SK-N-SH treated with all-trans-retinoic acid at 6 μM for 48 hours (cell line): Measurements from ENCODE around the gene PIGZ.

Experiments
- ATAC-seq: fragments of 200-7000 bp; cut with Tn5 transposase; 3 replicates; pipeline ENCODE4 v1.9.1; 2020; ENCODE audit warnings: mild to moderate bottlenecking, moderate library complexity
- ARNTL ChIP-seq: fragments of 450-650 bp; formaldehyde crosslinking; IDR thresholded peaks from 2 replicates; pipeline ENCODE4 v1.5.0; 2020; ENCODE audit warnings: low read depth, mild to moderate bottlenecking, moderate library complexity, borderline replicate concordance
- BACH2 ChIP-seq: fragments of 250-450 bp; sonication (Bioruptor Pico); IDR thresholded peaks from 2 replicates; pipeline ENCODE4 v1.9.0; 2021; ENCODE audit warnings: mild to moderate bottlenecking, borderline replicate concordance
- CREB5 ChIP-seq: fragments of 250-450 bp; sonication (Bioruptor Pico); IDR thresholded peaks from 2 replicates; pipeline ENCODE4 v1.5.1; 2020; ENCODE audit warnings: low read depth, mild to moderate bottlenecking, moderate library complexity
- ESRRG ChIP-seq: fragments of 250-450 bp; sonication (Bioruptor Pico); IDR thresholded peaks from 2 replicates; pipeline ENCODE4 v1.6.1; 2021; ENCODE audit warnings: mild to moderate bottlenecking
- GLIS3 ChIP-seq: fragments of 250-450 bp; sonication (Bioruptor Pico); IDR thresholded peaks from 2 replicates; pipeline ENCODE4 v1.5.0; 2020; ENCODE audit warnings: mild to moderate bottlenecking, moderate library complexity
- ISL1 ChIP-seq: fragments of 250-450 bp; sonication (Bioruptor Pico); IDR thresholded peaks from 2 replicates; pipeline ENCODE4 v2.1.2; 2022; ENCODE audit warnings: mild to moderate bottlenecking, moderate library complexity
- OSR1 ChIP-seq: fragments of 250-450 bp; sonication (Bioruptor Pico); IDR thresholded peaks from 2 replicates; pipeline ENCODE4 v1.8.0; 2022; ENCODE audit warnings: moderate library complexity, mild to moderate bottlenecking, inconsistent platforms
- PATZ1 ChIP-seq: fragments of 250-450 bp; sonication (Bioruptor Pico); IDR thresholded peaks from 2 replicates; pipeline ENCODE4 v1.8.0; 2020; ENCODE audit warnings: mild to moderate bottlenecking, moderate library complexity, borderline replicate concordance
- TCF4 ChIP-seq: fragments of 250-450 bp; sonication (Bioruptor Pico); IDR thresholded peaks from 2 replicates; pipeline ENCODE4 v1.8.0; 2021; ENCODE audit warnings: mild to moderate bottlenecking, moderate library complexity, borderline replicate concordance
- TOX ChIP-seq: fragments of 250-450 bp; sonication (Bioruptor Pico); IDR thresholded peaks from 2 replicates; pipeline ENCODE4 v1.8.0; 2021; ENCODE audit warnings: mild to moderate bottlenecking, moderate library complexity, borderline replicate concordance
- TSHZ2 ChIP-seq: fragments of 250-450 bp; sonication (Bioruptor Pico); IDR thresholded peaks from 2 replicates; pipeline ENCODE4 v1.5.0; 2020; ENCODE audit warnings: mild to moderate bottlenecking, moderate library complexity
- ZFP3 ChIP-seq: fragments of 250-450 bp; sonication (Bioruptor Pico); IDR thresholded peaks from 2 replicates; pipeline ENCODE4 v1.5.0; 2020; ENCODE audit warnings: mild to moderate bottlenecking, moderate library complexity
- ZFP30 ChIP-seq: fragments of 450-650 bp; formaldehyde crosslinking; IDR thresholded peaks from 2 replicates; pipeline ENCODE4 v1.5.0; 2022; ENCODE audit warnings: mild to moderate bottlenecking, moderate library complexity
- ZNF565 ChIP-seq: fragments of 450-650 bp; formaldehyde crosslinking; conservative IDR thresholded peaks from 2 replicates; pipeline ENCODE4 v1.5.0; 2020; ENCODE audit warnings: low read depth, mild to moderate bottlenecking, moderate library complexity
- ZNF70 ChIP-seq: fragments of 450-650 bp; formaldehyde crosslinking; IDR thresholded peaks from 2 replicates; pipeline ENCODE4 v1.5.0; 2020; ENCODE audit warnings: mild to moderate bottlenecking, moderate library complexity
- ZNF8 ChIP-seq: fragments of 450-650 bp; formaldehyde crosslinking; IDR thresholded peaks from 2 replicates; pipeline ENCODE4 v1.5.0; 2020; ENCODE audit warnings: mild to moderate bottlenecking, moderate library complexity
- TF ChIP-seq, protein P1 (sequence below): fragments of 250-450 bp; sonication (Bioruptor Pico); IDR thresholded peaks from 2 replicates; pipeline ENCODE4 v1.5.1; 2021; ENCODE audit warnings: mild to moderate bottlenecking, moderate library complexity

Gene PIGZ

DNA sequence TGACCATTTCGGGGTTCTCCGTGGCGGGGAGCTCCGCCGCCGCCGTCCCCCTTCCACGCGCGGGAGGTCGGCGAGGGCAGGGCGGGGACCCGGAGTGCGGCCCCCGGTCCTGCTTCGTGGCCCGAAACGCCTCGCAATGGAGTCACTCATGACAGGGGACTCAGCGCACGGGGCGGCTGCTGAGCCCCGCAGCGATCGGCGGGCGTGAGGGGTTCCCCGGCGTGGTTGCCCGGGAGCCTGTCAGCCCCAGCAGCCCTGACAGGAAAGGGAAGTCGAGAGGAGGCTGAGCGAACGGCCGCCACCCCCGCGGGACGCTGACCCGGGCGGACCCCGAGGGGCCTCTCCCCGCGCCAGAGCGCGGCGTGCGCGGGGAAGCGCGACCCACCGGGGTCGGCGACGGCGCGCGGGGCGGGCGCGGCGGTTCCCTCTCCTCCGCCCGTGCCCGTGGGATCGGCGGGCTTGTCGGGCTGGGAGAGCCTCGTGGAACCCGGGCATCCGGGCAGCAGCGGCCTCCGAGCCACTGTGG lies 564 bp upstream of the PIGZ start (continued):
- TF ChIP-seq ESRRG (CRISPR knock-in tag), result no peak
- no peak for TF ChIP-seq ZFP3 (CRISPR knock-in tag)
- TF ChIP-seq TSHZ2, result no peak
- TF ChIP-seq, all 23 proteins: peak for 0

GRCh38 chr3:196967412-196968232 lies 1.0 kb downstream of the PIGZ start:
- TF ChIP-seq ESRRG (CRISPR knock-in tag) (no peak), ISL1 (CRISPR knock-in tag) (no peak), OSR1 (CRISPR knock-in tag) (no peak), BACH2 (CRISPR knock-in tag) (no peak), ZFP30 (no peak), PATZ1 (no peak), ARNTL (no peak), GLIS3 (CRISPR knock-in tag) (no peak), ZFP3 (CRISPR knock-in tag) (no peak), ZNF8 (no peak), TCF4 (CRISPR knock-in tag) (no peak), ZNF565 (CRISPR knock-in tag) (no peak), ZNF70 (no peak)
- TF ChIP-seq, protein P1, sequence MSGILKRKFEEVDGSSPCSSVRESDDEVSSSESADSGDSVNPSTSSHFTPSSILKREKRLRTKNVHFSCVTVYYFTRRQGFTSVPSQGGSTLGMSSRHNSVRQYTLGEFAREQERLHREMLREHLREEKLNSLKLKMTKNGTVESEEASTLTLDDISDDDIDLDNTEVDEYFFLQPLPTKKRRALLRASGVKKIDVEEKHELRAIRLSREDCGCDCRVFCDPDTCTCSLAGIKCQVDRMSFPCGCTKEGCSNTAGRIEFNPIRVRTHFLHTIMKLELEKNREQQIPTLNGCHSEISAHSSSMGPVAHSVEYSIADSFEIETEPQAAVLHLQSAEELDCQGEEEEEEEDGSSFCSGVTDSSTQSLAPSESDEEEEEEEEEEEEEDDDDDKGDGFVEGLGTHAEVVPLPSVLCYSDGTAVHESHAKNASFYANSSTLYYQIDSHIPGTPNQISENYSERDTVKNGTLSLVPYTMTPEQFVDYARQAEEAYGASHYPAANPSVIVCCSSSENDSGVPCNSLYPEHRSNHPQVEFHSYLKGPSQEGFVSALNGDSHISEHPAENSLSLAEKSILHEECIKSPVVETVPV (CRISPR knock-in tag), result no peak
- ATAC-seq, result no peak

DNA sequence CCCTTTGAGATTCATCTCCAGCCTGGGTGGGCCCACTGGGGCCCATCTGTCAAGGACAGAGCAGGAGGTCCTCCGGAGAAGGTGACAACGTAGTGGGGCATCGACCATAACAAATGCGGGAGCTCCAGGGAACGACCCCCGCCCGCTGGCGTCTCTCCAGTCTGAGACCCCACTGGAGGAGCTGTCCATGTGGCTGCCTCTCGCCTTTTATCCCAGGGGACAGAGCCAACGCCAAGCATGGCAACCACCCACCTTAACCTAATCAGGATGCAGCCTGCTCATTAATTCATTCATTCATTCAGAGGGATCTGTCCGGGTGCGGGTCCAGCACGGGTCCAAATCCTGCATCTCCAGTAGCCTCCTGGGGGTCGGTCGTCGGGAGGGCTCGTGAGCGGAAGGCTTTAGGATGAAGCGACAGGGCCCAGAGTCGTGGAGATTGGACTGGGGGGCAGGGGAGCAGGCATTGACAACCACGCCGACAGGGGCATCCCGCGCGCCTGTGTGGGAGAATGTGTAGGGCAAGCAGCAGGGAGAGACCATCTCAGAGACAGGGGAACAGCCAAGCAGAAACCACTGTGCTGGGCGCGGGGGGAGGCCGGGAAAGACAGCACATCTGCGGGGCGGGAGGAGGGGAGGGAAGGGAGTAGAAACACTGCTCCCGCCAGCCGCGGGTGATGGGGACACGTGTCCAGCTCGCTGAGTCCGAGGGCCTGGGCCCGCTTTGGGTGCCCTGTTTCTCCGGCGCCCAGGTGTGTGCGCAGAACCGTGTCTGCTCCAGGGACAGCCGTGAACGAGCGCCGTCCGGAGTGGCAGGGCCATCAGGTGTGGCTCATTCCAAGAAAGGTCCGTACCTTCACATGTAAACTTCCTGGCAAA lies 1.9 kb downstream of the PIGZ start:
- no peak for ATAC-seq
- TF ChIP-seq ARNTL (no peak), GLIS3 (CRISPR knock-in tag) (no peak), CREB5 (CRISPR knock-in tag) (no peak), TOX (CRISPR knock-in tag) (no peak), TSHZ2 (no peak), PATZ1 (no peak), ESRRG (CRISPR knock-in tag) (no peak), TCF4 (CRISPR knock-in tag) (no peak)
- TF ChIP-seq, all 23 proteins: peak for 0
